K562 (cell line): ENCODE results near the gene ANKRD7. TPM values are rescaled to one million over a fixed set of nuclear protein-coding genes. Genes with fewer than 3 reads are reported as not detected.

Source experiments
- BRD9 ChIP-seq: fragments of 450-650 bp; IDR thresholded peaks from 2 replicates; pipeline ENCODE4 v1.6.1; 2018; ENCODE audit warnings: low read depth; ENCODE audit not compliant: partially characterized antibody
- CREB3L1 ChIP-seq: fragments of 450-650 bp; IDR thresholded peaks from 2 replicates; pipeline ENCODE4 v1.6.1; 2014; ENCODE audit warnings: low read depth, mild to moderate bottlenecking, moderate library complexity, borderline replicate concordance
- DEAF1 ChIP-seq: fragments of 450-650 bp; formaldehyde crosslinking; IDR thresholded peaks from 2 replicates; pipeline ENCODE4 v1.4.0; 2020; ENCODE audit warnings: mild to moderate bottlenecking, moderate library complexity
- E2F3 ChIP-seq: fragments of 250-450 bp; sonication (Bioruptor Pico); IDR thresholded peaks from 2 replicates; pipeline ENCODE4 v1.4.0; 2020; ENCODE audit warnings: mild to moderate bottlenecking
- MAX ChIP-seq: sonication (generic); formaldehyde crosslinking; IDR thresholded peaks from 2 replicates; pipeline ENCODE4 v1.9.0; 2022; ENCODE audit warnings: mild to moderate bottlenecking, missing genetic modification reagents
- PHF20 ChIP-seq: fragments of 450-650 bp; IDR thresholded peaks from 2 replicates; pipeline ENCODE4 v1.6.1; 2018; ENCODE audit not compliant: partially characterized antibody
- POLR2B ChIP-seq: fragments of 450-650 bp; IDR thresholded peaks from 2 replicates; pipeline ENCODE4 v1.6.1; 2018; ENCODE audit warnings: low read depth; ENCODE audit not compliant: partially characterized antibody
- POLR2G ChIP-seq: fragments of 200-400 bp; formaldehyde crosslinking; IDR thresholded peaks from 2 replicates; pipeline ENCODE4 v1.6.1; 2017; ENCODE audit warnings: low read depth, mild to moderate bottlenecking, antibody characterized with exemption, low read length, moderate library complexity
- POLR3G ChIP-seq: IDR thresholded peaks from 2 replicates; pipeline ENCODE4 v1.6.1; 2011; ENCODE audit not compliant: insufficient read length, insufficient replicate concordance; ENCODE audit errors: extremely low read depth
- SMAD4 ChIP-seq: fragments of 250-450 bp; sonication (Bioruptor Pico); conservative IDR thresholded peaks from 2 replicates; pipeline ENCODE4 v1.8.0; 2021; ENCODE audit warnings: inconsistent platforms, mild to moderate bottlenecking, moderate library complexity
- ZBTB2 ChIP-seq: fragments of 450-650 bp; IDR thresholded peaks from 2 replicates; pipeline ENCODE4 v1.6.1; 2016; ENCODE audit warnings: antibody characterized with exemption
- ZNF232 ChIP-seq: sonication (generic); formaldehyde crosslinking; IDR thresholded peaks from 2 replicates; pipeline ENCODE4 v1.8.0; 2022; ENCODE audit warnings: mild to moderate bottlenecking, missing genetic modification reagents
- ZNF561 ChIP-seq: fragments of 450-650 bp; formaldehyde crosslinking; conservative IDR thresholded peaks from 2 replicates; pipeline ENCODE4 v1.4.0; 2020; ENCODE audit warnings: mild to moderate bottlenecking, moderate library complexity
- polyA plus RNA-seq, 8 experiments: library from polyadenylated mRNA; depleted of rRNA in 4 of 8; stranded (reverse) in 5 of 8; unstranded in 3 of 8; fragments of >200 nt; fragmentation: Nextera tagmentation in 2 of 8; fragmentation: Illumina TruSeq in 1 of 8; extraction: Ambion mirVana in 2 of 8; extraction: Trizol in 1 of 8; gene quantifications; 2 replicates each; pipeline versions ENCODE4 v1.2.1 to v1.2.3, GENCODE V29; 2011 to 2014; ENCODE audit warnings: inconsistent platforms in 1 of 8, missing spikeins in 1 of 8
- total RNA-seq, 7 experiments: library from RNA; depleted of rRNA in 6 of 7; stranded (reverse); fragments of >200 nt in 6 of 7; fragmentation: Illumina TruSeq in 2 of 7; extraction: Trizol in 2 of 7; gene quantifications; 2 replicates each; pipeline versions ENCODE4 v1.2.1 to v1.2.3, GENCODE V29; 2011 to 2021; ENCODE audit warnings: low replicate concordance in 1 of 7
- TF ChIP-seq, protein P1 (sequence below), 2 experiments: fragments of 450-650 bp; IDR thresholded peaks; 2 replicates each; pipeline ENCODE4 v1.6.1; 2016

The ANKRD7 gene
- total and polyA plus RNA-seq, 9 of the 15 experiments (the other 6 are each of a cell fraction or from before 2014, with no cell fraction given) = 0.33 TPM; not detected in 8

- TF ChIP-seq E2F3 (CRISPR knock-in tag) (peak; percentile 91), ZNF232 (CRISPR knock-in tag) (peak; percentile 68; the same call in 1 of the 2 replicates), ZNF561 (CRISPR knock-in tag) (0 out of 2 replicates have a peak, but pooled peaks have one; percentile 25), DEAF1 (peak; percentile 45), POLR2B (peak; percentile 99), BRD9 (peak; percentile 83), CREB3L1 (peak; percentile 82), POLR2G (peak; percentile 100), ZBTB2 (peak; percentile 97), SMAD4 (CRISPR knock-in tag) (peak; percentile 79), PHF20 (peak; percentile 93), POLR3G (no peak), MAX (CRISPR knock-in tag) (peak; percentile 71)
- TF ChIP-seq, protein P1, sequence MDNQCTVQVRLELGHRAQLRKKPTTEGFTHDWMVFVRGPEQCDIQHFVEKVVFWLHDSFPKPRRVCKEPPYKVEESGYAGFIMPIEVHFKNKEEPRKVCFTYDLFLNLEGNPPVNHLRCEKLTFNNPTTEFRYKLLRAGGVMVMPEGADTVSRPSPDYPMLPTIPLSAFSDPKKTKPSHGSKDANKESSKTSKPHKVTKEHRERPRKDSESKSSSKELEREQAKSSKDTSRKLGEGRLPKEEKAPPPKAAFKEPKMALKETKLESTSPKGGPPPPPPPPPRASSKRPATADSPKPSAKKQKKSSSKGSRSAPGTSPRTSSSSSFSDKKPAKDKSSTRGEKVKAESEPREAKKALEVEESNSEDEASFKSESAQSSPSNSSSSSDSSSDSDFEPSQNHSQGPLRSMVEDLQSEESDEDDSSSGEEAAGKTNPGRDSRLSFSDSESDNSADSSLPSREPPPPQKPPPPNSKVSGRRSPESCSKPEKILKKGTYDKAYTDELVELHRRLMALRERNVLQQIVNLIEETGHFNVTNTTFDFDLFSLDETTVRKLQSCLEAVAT (IDR thresholded peaks at IDR 0.05) = peak; percentile 90 to 93
Measured at GRCh38 chr7:118183786-118184564, 40.5 kb upstream of the ANKRD7 start, which contains the start of gene LSM8 (continued).
